Measurements from ENCODE around the gene PGAP6. TPM values are rescaled to one million over a fixed set of nuclear protein-coding genes. Genes with fewer than 3 reads are reported as not detected.
A peak's percentile ranks its signal among the peaks of the same experiment; 100 is the strongest.

PGAP6 gene
- total RNA-seq, 2 experiments from 2014 or later = 46.6 to 50.4 TPM

DNA sequence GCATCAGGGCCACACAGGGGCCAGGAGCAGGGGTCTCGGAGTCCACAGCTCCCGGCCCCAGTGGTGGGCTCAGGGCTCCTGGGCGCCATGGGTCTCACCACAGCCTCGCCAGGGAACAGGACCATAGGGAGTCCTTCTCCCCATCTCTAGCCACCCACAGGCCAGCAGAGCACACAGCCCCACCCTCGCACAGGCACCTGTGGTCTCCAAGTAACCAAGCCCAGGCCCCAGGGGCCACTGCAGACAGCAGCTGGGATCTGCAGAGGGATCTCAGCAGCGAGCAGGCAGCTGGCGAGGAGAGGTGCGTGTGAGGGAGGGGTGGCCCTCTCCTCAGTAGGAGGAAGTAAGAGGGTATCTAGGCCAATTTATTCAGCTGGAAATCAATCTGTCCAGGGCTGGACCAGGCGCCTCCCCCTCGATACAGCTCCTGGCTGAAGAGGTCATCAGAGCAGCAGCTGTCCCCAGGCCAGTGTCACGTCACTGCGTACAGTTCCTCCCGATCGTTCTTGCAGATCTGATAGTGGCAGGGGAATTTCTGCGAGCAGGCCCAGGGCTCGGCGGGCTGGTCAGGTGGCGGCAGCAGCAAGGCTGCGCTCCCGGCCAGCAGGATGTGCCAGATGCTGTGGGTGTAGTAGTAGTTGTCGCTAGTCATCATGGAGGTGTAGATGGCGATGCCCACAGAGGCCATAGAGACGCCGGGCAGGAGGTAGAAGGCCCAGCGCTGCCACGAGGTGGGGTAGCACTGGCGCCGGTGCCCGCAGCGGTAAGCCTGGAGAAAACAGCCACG, 10.1 kb downstream of the PGAP6 start:
- ATAC-seq (no peak), DNase-seq (peak; percentile 39)
- H3K9me3 Mint-ChIP-seq (ENCODE audit: low read depth) = no peaks in the 10 kb centered on the region
- no peak overlapping the region for H3K4me3 Mint-ChIP-seq
- peaks cover 15% of the 10 kb centered on the region for H3K4me1 Mint-ChIP-seq
- CTCF ChIA-PET = interaction anchor here (1.0 to 1.8 kb wide), 3 partner anchors 10 to 306 kb away, joined by 3 to 11 read pairs (median 8); partner anchors contain the start of gene AXIN1
- H3K27ac Mint-ChIP-seq = peak overlapping the region; percentile 64
- H3K27me3 Mint-ChIP-seq = no peaks in the 10 kb centered on the region
- peaks cover 11% of the 10 kb centered on the region for H3K36me3 Mint-ChIP-seq

DNA sequence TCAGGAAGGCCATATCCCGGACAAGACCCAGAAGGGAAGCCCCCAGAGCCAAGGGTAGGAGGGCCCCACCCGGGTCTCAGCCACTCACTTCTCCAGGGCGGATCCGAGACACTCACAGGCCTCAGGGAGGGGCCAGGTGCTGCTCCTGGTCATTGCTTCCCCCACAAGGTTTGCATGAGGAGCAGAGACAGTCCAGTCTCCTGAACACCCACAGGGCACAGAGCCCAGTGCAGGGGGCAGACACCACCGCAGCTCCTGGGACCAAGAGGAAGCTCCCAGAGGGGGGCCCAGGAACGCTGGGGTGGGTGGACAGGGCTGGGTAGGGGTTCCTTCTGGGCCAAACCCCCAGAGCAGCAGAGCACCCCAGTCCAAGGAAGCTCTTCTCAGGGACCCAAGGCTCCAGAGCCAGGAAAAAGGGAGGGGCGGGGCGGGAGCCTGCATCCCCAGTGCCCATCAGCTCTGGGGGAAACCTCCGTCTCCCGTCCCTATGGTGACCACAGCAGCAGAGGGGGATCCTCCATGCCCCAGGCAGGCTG, 10.7 kb downstream of the PGAP6 start:
- Mint-ChIP-seq H3K27ac (peak overlapping the region; percentile 87), H3K4me1 (peaks cover 15% of the 10 kb centered on the region), H3K27me3 (no peaks in the 10 kb centered on the region), H3K9me3 (ENCODE audit: low read depth) (no peaks in the 10 kb centered on the region), H3K4me3 (peak overlapping the region; percentile 68), H3K36me3 (peaks cover 11% of the 10 kb centered on the region)
- CTCF ChIA-PET = interaction anchor here (0.5 to 1.8 kb wide), 9 partner anchors 9 to 306 kb away, joined by 3 to 11 read pairs (median 4); partner anchors contain the start of gene AXIN1
- ATAC-seq (no peak), DNase-seq (peak; percentile 43)

DNA sequence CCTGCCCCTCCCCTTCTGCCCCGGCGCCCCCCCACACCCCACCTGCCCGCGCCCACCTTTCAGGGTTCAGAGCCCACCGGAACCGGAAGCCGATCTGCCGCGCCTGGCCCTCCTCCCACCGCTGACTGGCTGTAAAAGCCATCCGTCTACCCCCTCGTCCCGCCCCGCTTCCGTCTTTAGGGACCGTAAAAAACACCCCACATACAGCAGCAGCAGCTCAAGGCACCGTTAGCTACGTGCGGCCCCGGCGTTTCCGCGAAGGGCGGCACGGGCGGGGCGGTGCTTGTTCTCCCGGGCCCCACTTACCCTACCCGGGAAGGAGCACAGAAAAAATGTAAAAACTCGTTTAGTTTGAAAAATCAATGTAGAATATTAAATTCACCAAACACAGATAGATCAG, 11.3 kb downstream of the PGAP6 start, which contains the start of gene MRPL28:
Gene MRPL28 (minus strand): TSS at position 96 of the 400 bp plus-strand sequence. CDS start 320 bp downstream, outside the sequence.
- CTCF ChIA-PET = interaction anchor here (0.7 to 1.8 kb wide), 7 partner anchors 8 to 274 kb away, joined by 3 to 11 read pairs (median 4); partner anchors contain the start of gene AXIN1
- H3K9me3 Mint-ChIP-seq (ENCODE audit: low read depth) = no peaks in the 10 kb centered on the region
- ATAC-seq (peak; percentile 100), DNase-seq (peak; percentile 97)
- peak within 1 kb of the TSS; percentile 87 for H3K27ac Mint-ChIP-seq
- peaks cover 11% of the 10 kb centered on the region for H3K36me3 Mint-ChIP-seq
- peak within 1 kb of the TSS; percentile 68 for H3K4me3 Mint-ChIP-seq
- H3K4me1 Mint-ChIP-seq = peaks cover 15% of the 10 kb centered on the region
- no peaks in the 10 kb centered on the region for H3K27me3 Mint-ChIP-seq

DNA sequence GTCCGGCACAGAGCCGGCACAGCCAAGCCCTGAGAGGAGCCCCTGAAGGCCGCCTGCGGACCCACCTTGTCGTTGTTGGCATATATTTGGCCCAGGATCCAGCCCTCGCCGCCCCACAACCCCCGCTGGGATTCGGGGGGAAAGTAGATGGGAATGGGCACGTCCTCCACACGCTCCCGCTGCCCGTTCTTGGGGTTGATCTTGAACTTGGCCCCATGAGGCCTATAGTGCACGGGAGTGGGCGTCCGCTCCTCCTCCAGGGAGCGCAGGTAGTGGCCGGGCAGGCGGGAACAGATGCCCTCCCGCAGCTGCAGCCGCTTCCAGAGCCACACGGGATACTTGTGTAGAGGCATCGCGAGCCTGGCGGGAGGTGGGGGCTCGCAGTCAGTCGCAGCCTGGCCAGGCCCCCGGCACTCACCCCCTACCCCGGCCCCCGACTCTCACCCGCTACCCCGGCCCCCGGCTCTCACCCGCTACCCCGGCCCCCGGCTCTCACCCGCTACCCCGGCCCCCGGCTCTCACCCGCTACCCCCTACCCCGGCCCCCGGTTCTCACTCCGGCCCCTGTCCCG, 11.8 kb downstream of the PGAP6 start:
- H3K27ac Mint-ChIP-seq = peak overlapping the region; percentile 70

DNA sequence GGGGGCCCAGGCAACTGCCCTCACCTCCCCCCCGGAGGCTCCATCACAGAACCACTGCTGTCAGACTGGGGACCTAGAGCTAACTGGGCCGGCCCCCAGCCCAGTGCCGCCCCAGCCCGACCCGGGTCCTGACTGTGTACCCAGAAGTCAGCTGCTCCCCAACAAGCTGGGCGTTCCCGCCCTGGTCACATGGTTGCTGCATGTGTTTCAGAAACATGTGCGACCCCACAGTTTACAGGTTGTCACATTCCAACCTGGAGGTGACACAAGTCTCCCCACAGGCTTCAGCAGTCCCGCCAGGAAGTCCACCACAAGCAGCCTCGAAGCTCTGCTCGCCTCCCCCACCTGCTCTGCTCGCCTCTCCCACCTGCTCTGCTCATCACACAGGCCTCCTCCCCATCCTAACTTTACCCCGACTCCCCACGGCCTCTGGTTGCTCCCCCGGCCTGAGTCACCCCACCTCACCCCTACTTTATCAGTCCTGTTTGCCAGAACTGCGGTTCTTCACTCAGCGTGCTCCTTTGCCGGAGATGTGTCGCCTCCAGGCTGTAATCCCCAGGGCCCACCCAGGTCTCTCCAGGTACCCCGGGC, 12.4 kb downstream of the PGAP6 start:
- DNase-seq (peak; percentile 40), ATAC-seq (no peak)
- Mint-ChIP-seq H3K4me1 (peaks cover 15% of the 10 kb centered on the region), H3K4me3 (peak overlapping the region; percentile 59), H3K9me3 (ENCODE audit: low read depth) (no peaks in the 10 kb centered on the region), H3K36me3 (peaks cover 11% of the 10 kb centered on the region), H3K27ac (peak overlapping the region; percentile 70), H3K27me3 (no peaks in the 10 kb centered on the region)
- CTCF ChIA-PET = no interaction called here

More for the DNA sequence above, 11.8 kb downstream of the PGAP6 start:
- H3K36me3 Mint-ChIP-seq = peaks cover 11% of the 10 kb centered on the region
- H3K4me1 Mint-ChIP-seq = peaks cover 15% of the 10 kb centered on the region
- ATAC-seq (no peak), DNase-seq (no peak)
- CTCF ChIA-PET = interaction anchor here (0.7 to 1.6 kb wide), 4 partner anchors 11 to 263 kb away, joined by 3 to 11 read pairs (median 5); partner anchors contain the start of gene AXIN1
- H3K4me3 Mint-ChIP-seq = peak overlapping the region; percentile 68
- H3K9me3 Mint-ChIP-seq (ENCODE audit: low read depth) = no peaks in the 10 kb centered on the region
- H3K27me3 Mint-ChIP-seq = no peaks in the 10 kb centered on the region

DNA sequence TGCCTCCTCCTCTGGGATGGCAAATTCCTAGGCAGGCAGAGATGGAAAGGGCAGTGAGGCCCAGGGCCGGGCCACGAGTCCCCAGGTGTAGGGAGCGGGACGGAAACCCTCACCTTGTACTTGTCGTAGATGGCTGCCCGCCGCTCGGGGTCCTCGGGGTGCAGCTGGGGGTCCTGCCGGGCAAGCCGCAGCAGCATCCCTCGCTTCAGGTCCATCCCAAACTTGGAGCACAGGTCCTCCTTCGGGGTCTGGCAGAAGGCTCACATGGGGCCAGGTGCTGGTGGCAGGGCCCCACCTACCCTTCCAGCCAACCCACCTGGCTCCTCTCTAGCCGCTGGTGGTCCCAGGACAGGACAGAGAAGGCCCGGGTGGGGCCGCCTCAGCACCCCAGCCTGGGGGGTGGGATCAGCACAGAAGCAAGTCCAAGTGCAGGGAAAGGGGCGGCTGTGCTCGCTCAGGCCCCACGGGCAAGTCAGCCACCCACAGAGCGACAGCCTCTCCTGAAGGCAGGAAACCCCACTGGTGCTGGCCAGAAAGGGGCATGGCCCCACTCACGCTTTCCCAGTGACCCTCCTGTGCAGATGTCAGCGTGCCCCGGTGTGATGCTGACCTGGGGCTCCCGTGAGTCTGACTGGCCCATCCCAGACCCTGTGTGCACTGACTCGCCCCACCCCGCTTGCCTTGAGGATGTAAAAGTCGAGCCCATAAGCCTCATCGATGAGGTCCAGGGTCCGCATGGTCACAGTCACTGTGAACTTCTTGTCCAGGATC, 13.2 kb downstream of the PGAP6 start:
- DNase-seq = peak; percentile 39
- H3K4me3 Mint-ChIP-seq = no peak overlapping the region

DNA sequence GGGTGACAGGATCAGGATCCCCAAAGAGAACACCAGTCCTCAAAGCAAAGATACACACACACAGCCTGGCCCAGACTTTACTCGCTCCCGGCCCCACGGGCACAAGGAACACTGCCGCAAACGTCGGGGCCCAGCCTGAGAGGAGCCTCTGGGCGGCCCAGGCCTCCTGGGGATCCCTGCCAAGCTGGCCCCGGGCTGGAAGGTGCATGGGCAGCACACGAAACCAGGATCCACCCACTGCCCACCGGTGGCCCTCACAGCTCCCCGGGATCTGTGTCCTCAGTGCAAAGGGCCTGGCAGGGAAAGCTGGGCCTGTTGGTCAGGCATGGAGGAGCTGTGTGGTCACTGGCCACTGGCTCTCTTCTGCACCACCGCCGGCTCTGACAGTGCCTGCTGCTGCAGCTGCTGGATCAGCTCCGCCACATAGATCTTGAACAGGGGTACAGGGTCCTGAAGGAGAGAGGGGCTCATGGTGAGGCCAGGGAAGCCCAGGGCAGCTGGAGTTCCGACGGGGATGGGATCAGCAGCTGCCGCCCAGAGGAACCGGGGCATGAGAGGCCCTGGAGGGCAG, 14.4 kb downstream of the PGAP6 start:
- Mint-ChIP-seq H3K4me3 (no peak overlapping the region), H3K4me1 (peaks cover 15% of the 10 kb centered on the region), H3K27me3 (peaks cover 5% of the 10 kb centered on the region)

More for the DNA sequence above, 13.2 kb downstream of the PGAP6 start:
- Mint-ChIP-seq H3K36me3 (peaks cover 11% of the 10 kb centered on the region), H3K9me3 (ENCODE audit: low read depth) (no peaks in the 10 kb centered on the region), H3K27ac (no peak overlapping the region), H3K27me3 (peaks cover 3% of the 10 kb centered on the region), H3K4me1 (peaks cover 15% of the 10 kb centered on the region)
- ATAC-seq = no peak
- CTCF ChIA-PET = no interaction called here

DNA sequence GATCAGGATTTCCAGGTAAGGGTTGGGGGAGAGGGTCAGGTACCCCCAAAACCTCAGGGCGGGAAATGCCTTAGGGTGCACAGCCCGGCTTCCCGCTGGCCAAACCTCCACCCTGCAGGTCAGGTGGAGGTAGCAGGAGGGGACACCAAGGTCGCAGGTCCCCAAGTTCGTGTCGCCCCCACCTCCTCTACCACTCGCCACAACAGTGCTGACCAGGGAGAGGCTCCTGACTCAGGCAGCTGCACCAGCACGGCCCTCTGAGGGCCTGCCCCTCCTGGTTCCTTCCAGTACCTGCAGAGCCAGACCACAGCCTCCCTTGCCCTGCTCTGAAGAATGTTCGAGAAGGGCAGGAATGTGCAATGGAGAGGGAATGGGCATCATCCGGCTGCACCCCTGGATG, 15.3 kb downstream of the PGAP6 start:
- Mint-ChIP-seq H3K27me3 (peaks cover 5% of the 10 kb centered on the region), H3K9me3 (ENCODE audit: low read depth) (no peaks in the 10 kb centered on the region), H3K36me3 (peaks cover 9% of the 10 kb centered on the region), H3K27ac (no peak overlapping the region), H3K4me3 (no peak overlapping the region), H3K4me1 (peaks cover 18% of the 10 kb centered on the region)
- ATAC-seq (no peak), DNase-seq (peak; percentile 38)
- CTCF ChIA-PET = no interaction called here

More for the DNA sequence above, 14.4 kb downstream of the PGAP6 start:
- peak; percentile 40 for DNase-seq
- Mint-ChIP-seq H3K36me3 (peaks cover 11% of the 10 kb centered on the region), H3K27ac (no peak overlapping the region), H3K9me3 (ENCODE audit: low read depth) (no peaks in the 10 kb centered on the region)
- no peak for ATAC-seq
- CTCF ChIA-PET = no interaction called here

DNA sequence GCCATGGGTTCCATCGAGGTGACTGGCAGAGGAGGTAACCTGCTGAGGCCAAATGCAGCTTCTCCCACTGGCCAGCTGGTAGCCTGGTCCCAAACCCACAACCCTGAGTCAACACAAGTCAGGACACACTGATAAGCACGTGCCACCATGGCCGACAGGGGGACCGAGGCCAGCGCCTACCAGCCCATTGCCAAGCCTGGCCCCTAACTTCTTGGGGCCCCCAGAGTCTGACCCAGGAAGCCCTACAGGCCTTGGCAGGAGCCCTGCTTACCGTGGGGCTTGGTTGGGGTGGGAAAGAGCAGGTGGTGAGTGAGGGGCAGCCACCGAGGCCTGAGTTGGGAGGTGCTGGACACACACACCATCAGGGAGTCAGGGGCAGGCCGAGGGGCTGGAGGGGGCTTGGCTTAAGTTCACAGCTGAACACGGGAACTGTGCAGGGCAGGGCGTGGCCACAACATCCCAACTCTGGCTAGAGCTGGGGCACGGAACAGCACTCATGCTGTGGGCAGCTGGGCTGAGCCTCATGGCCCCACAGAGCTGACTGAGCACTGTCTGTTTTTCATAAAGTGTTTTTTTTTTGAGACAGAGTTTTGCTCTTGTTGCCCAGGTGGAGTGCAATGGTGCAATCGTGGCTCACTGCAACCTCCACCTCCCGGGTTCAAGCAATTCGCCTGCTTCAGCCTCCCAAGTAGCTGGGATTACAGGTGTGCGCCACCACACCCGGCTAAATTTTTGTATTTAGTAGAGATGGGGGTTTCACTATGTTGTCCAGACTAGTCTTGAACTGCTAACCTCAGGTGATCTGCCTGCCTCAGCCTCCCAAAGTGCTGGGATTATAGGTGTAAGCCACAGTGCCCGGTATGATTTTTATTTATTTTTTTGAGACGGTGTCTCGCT, 16.9 kb downstream of the PGAP6 start:
- Mint-ChIP-seq H3K27ac (no peak overlapping the region), H3K4me1 (peaks cover 10% of the 10 kb centered on the region), H3K36me3 (peaks cover 9% of the 10 kb centered on the region), H3K9me3 (ENCODE audit: low read depth) (no peaks in the 10 kb centered on the region), H3K4me3 (no peak overlapping the region), H3K27me3 (peaks cover 5% of the 10 kb centered on the region)
- ATAC-seq (no peak), DNase-seq (peak; percentile 39)
- CTCF ChIA-PET = interaction anchor here (1.3 to 1.5 kb wide), 4 partner anchors 10 to 258 kb away, joined by 3 to 5 read pairs (median 3); no protein-coding TSS in a partner anchor

DNA sequence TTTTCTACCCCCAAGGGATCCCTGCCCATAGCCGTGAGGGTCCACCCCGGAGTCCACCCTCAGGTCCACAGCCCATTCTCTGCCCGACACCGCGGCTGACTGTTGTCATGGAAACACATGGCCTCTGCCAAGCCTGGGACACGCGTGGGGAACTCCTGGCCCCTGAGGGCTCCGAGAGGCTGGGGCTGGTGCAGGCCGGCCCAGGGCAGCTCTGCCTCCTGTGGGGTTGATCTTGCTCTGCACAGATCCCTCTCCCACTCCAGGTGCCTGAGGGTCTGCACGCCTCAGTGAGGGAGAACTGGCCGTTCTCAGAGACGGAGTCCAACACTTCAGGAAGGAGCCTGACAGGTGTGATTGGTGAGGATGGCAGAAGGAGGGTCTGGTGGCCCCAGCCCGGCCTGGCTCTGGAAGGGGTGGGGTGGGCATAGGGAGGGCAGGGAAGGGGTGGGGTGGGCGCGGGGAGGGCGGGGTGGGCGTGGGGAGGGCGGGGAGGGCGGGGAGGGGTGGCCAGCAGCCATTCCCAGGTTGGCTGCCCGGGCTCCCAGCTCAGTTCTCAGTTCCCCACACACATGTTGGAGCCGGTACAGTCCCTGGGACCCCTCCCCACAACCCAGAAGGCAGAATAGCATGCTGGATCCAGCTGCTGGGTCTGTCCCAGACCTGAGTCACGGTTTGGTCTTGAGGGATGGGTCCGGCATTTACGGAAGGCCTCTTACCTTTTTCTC, 17.9 kb downstream of the PGAP6 start:
- no peak overlapping the region for H3K4me3 Mint-ChIP-seq
- H3K27me3 Mint-ChIP-seq = peaks cover 5% of the 10 kb centered on the region
- ATAC-seq = no peak
- peak; percentile 39 for DNase-seq
- no peak overlapping the region for H3K27ac Mint-ChIP-seq
- peaks cover 4% of the 10 kb centered on the region for H3K4me1 Mint-ChIP-seq
- no peaks in the 10 kb centered on the region for H3K9me3 Mint-ChIP-seq (ENCODE audit: low read depth)
- CTCF ChIA-PET = interaction anchor here (1.9 to 3.0 kb wide), 4 partner anchors 172 to 311 kb away, joined by 6 to 29 read pairs (median 8); partner anchors contain the start of genes POLR3K and SNRNP25
- peaks cover 7% of the 10 kb centered on the region for H3K36me3 Mint-ChIP-seq
